HepG2 (cell line): ENCODE results near the gene CS. TPM values are rescaled to one million over a fixed set of nuclear protein-coding genes. Genes with fewer than 3 reads are reported as not detected.

Source experiments
- ATF6 ChIP-seq: sonication (generic); formaldehyde crosslinking; conservative IDR thresholded peaks from 2 replicates; pipeline ENCODE4 v1.4.0; 2020; ENCODE audit warnings: missing genetic modification reagents
- CSRNP2 ChIP-seq: sonication (generic); formaldehyde crosslinking; conservative IDR thresholded peaks from 2 replicates; pipeline ENCODE4 v1.8.0; 2022; ENCODE audit warnings: low read depth, missing genetic modification reagents
- ERF ChIP-seq: IDR thresholded peaks from 2 replicates; pipeline ENCODE4 v1.6.1; 2018; ENCODE audit warnings: missing biosample characterization, missing genetic modification reagents
- HOXA9 ChIP-seq: sonication (generic); formaldehyde crosslinking; IDR thresholded peaks from 2 replicates; pipeline ENCODE4 v1.8.1; 2022; ENCODE audit warnings: missing genetic modification reagents, mild to moderate bottlenecking, moderate library complexity, borderline replicate concordance
- KDM5B ChIP-seq: sonication (generic); formaldehyde crosslinking; IDR thresholded peaks from 2 replicates; pipeline ENCODE4 v1.4.0; 2020; ENCODE audit warnings: missing genetic modification reagents, mild to moderate bottlenecking, borderline replicate concordance
- MTF1 ChIP-seq: sonication (generic); formaldehyde crosslinking; IDR thresholded peaks from 2 replicates; pipeline ENCODE4 v1.5.0; 2020; ENCODE audit warnings: missing genetic modification reagents
- ZBTB40 ChIP-seq, 2 experiments: fragments of 450-650 bp in 1 of 2; sonication (generic) in 1 of 2; formaldehyde crosslinking in 1 of 2; IDR thresholded peaks; 2 replicates each; pipeline versions ENCODE4 v1.6.1 to v1.8.0; 2016 to 2022; ENCODE audit warnings: antibody characterized with exemption in 1 of 2, mild to moderate bottlenecking in 1 of 2, missing genetic modification reagents in 1 of 2
- ZEB1 ChIP-seq: IDR thresholded peaks from 2 replicates; pipeline ENCODE4 v1.6.1; 2012; ENCODE audit warnings: mild to moderate bottlenecking, low read depth, inconsistent platforms; ENCODE audit not compliant: insufficient replicate concordance
- ZFP91 ChIP-seq: sonication (generic); formaldehyde crosslinking; IDR thresholded peaks from 2 replicates; pipeline ENCODE4 v1.9.0; 2022; ENCODE audit warnings: missing genetic modification reagents, mild to moderate bottlenecking, borderline replicate concordance
- ZMYM4 ChIP-seq: sonication (generic); formaldehyde crosslinking; IDR thresholded peaks from 2 replicates; pipeline ENCODE4 v1.8.1; 2023; ENCODE audit warnings: mild to moderate bottlenecking, missing genetic modification reagents
- ZNF235 ChIP-seq: sonication (generic); formaldehyde crosslinking; IDR thresholded peaks from 2 replicates; pipeline ENCODE4 v1.8.1; 2023; ENCODE audit warnings: mild to moderate bottlenecking, missing genetic modification reagents, borderline replicate concordance
- ZNF614 ChIP-seq: IDR thresholded peaks from 2 replicates; pipeline ENCODE4 v1.6.1; 2018; ENCODE audit warnings: missing biosample characterization, missing genetic modification reagents, inconsistent platforms, borderline replicate concordance
- polyA plus RNA-seq, 8 experiments: library from polyadenylated mRNA; depleted of rRNA in 3 of 8; stranded (reverse) in 7 of 8; unstranded in 1 of 8; fragments of >200 nt; fragmentation: Illumina TruSeq in 4 of 8; extraction: Trizol in 4 of 8; gene quantifications; 2 replicates each; pipeline versions ENCODE4 v1.2.1 to v1.2.3, GENCODE V29; 2011 to 2016; ENCODE audit warnings: low read depth in 4 of 8, missing spikeins in 1 of 8, mixed read lengths in 1 of 8; ENCODE audit not compliant: insufficient read depth in 1 of 8
- total RNA-seq, 5 experiments: library from RNA; depleted of rRNA; stranded (reverse); fragments of >200 nt; fragmentation: Illumina TruSeq; extraction: Trizol; gene quantifications; 2 replicates each; pipeline ENCODE4 v1.2.3, GENCODE V29; 2016; ENCODE audit warnings: low read depth in 1 of 5

Gene CS
- total and polyA plus RNA-seq, 2 of the 13 experiments (the other 11 are each of a cell fraction or from before 2014, with no cell fraction given): 173 to 175 TPM

- no peak for TF ChIP-seq ZBTB40 (IDR thresholded peaks at IDR 0.05)
- peak; percentile 67; the same call in 1 of the 2 replicates for TF ChIP-seq ZBTB40 (CRISPR knock-in tag; IDR thresholded peaks at IDR 0.05)
- TF ChIP-seq CSRNP2: no peak
- TF ChIP-seq ZEB1: peak; percentile 65
- 0 out of 2 replicates have a peak, but pooled peaks have one; percentile 37 for TF ChIP-seq KDM5B (CRISPR knock-in tag)
- no peak for TF ChIP-seq ZNF235 (CRISPR knock-in tag)
- TF ChIP-seq ZMYM4 (CRISPR knock-in tag): peak; percentile 68
- 0 out of 2 replicates have a peak, but pooled peaks have one; percentile 33 for TF ChIP-seq MTF1
- TF ChIP-seq ATF6 (CRISPR knock-in tag): peak; percentile 67; the same call in 1 of the 2 replicates
- TF ChIP-seq ZNF614 (CRISPR knock-in tag): 0 out of 2 replicates have a peak, but pooled peaks have one; percentile 44
- TF ChIP-seq HOXA9 (CRISPR knock-in tag): no peak
- peak; percentile 53; the same call in 1 of the 2 replicates for TF ChIP-seq ZFP91 (CRISPR knock-in tag)
- TF ChIP-seq ERF (CRISPR knock-in tag): peak; percentile 68; the same call in 1 of the 2 replicates
These were observed 33.8 kb upstream of the CS start, which contains the start of gene PAN2 (continued) for GRCh38 chr12:56333679-56334489.
